BJ (cell line): ENCODE measurements around the gene DNAJC21. TPM values are rescaled to one million over a fixed set of nuclear protein-coding genes. Genes with fewer than 3 reads are reported as not detected.
A peak's percentile ranks its signal among the peaks of the same experiment; 100 is the strongest.

Experiments used
- CTCF ChIA-PET: fragments of 350-600 bp; formaldehyde crosslinking; extraction: SDS; loops from one replicate; lab custom pipeline; 2021; ENCODE audit warnings: antibody characterized with exemption, inconsistent platforms; lab: Yijun Ruan, JAX
- POLR2A ChIA-PET: fragments of 300-600 bp; sonication (Branson Sonifier 250); formaldehyde crosslinking; extraction: SDS; loops from one replicate; lab custom pipeline; 2021; ENCODE audit warnings: antibody characterized with exemption; lab: Charles Lee
- DNase-seq: peaks from one replicate; pipeline ENCODE4 v3.0.0-alpha.2; 2011; ENCODE audit warnings: low read depth
- H3K27me3 ChIP-seq: 2 replicates; pipeline ENCODE4 v1.6.0; 2011; ENCODE audit warnings: low read length; ENCODE audit not compliant: control insufficient read depth, insufficient read depth
- H3K36me3 ChIP-seq: 2 replicates; pipeline ENCODE4 v1.5.1; 2011; ENCODE audit warnings: low read length; ENCODE audit not compliant: control insufficient read depth, insufficient read depth
- H3K4me3 ChIP-seq: 2 replicates; pipeline ENCODE4 v1.5.1; 2011; ENCODE audit warnings: low read depth, mild to moderate bottlenecking, control low read depth, low read length
- CTCF ChIP-seq: IDR thresholded peaks from 2 replicates; pipeline ENCODE4 v1.5.1; 2011; ENCODE audit warnings: low read depth, mild to moderate bottlenecking, control low read depth, inconsistent platforms, low read length, moderate library complexity; ENCODE audit not compliant: insufficient read depth
- polyA plus RNA-seq: library from polyadenylated mRNA; depleted of rRNA; stranded (reverse); fragments of >200 nt; gene quantifications from 2 replicates; pipeline ENCODE4 v1.2.3, GENCODE V29; 2011; rRNA removed

DNAJC21 gene
- polyA plus RNA-seq, 1 experiment, result 7.5 TPM

GRCh38 chr5:35002459-35002858 is 73.1 kb downstream of the DNAJC21 start:
- ChIA-PET POLR2A (no interaction called here), CTCF (interaction anchor here (1.1 to 4.1 kb wide), 14 partner anchors 8 to 527 kb away, joined by 3 to 33 read pairs (median 5); no protein-coding TSS in a partner anchor)
- H3K4me3 ChIP-seq, result no peak overlapping the region
- peaks cover 6% of the 10 kb centered on the region; the same call in 1 of the 2 replicates for H3K27me3 ChIP-seq
- no peak for DNase-seq
- no peak for TF ChIP-seq CTCF
- H3K36me3 ChIP-seq, result no peaks in the 10 kb centered on the region

GRCh38 chr5:35003018-35003957 is 73.9 kb downstream of the DNAJC21 start:
- Histone ChIP-seq H3K4me3 (no peak overlapping the region), H3K36me3 (no peaks in the 10 kb centered on the region), H3K27me3 (peaks cover 6% of the 10 kb centered on the region; the same call in 1 of the 2 replicates)
- TF ChIP-seq CTCF, result peak; percentile 90
- DNase-seq, result no peak
- POLR2A ChIA-PET, result no interaction called here
- CTCF ChIA-PET, result interaction anchor here (0.6 to 4.1 kb wide), 37 partner anchors 9 to 923 kb away, joined by 3 to 33 read pairs (median 4); no protein-coding TSS in a partner anchor

- POLR2A ChIA-PET, result no interaction called here
- peaks cover 6% of the 10 kb centered on the region for H3K27me3 ChIP-seq
- TF ChIP-seq CTCF, result no peak
- H3K4me3 ChIP-seq, result no peak overlapping the region
- DNase-seq, result no peak
- no peaks in the 10 kb centered on the region for H3K36me3 ChIP-seq
- CTCF ChIA-PET, result interaction anchor here (0.6 to 4.1 kb wide), 20 partner anchors 10 to 590 kb away, joined by 3 to 33 read pairs (median 4); no protein-coding TSS in a partner anchor
These were observed 74.8 kb downstream of the DNAJC21 start for GRCh38 chr5:35004200-35004599.

GRCh38 chr5:35004771-35005170 is 75.4 kb downstream of the DNAJC21 start:
- ChIA-PET POLR2A (no interaction called here), CTCF (interaction anchor here (1.3 to 4.1 kb wide), 3 partner anchors 11 to 529 kb away, joined by 3 to 31 read pairs (median 20); no protein-coding TSS in a partner anchor)
- no peak overlapping the region for H3K4me3 ChIP-seq
- H3K36me3 ChIP-seq, result no peaks in the 10 kb centered on the region
- no peak for DNase-seq
- H3K27me3 ChIP-seq, result peaks cover 5% of the 10 kb centered on the region
- no peak for TF ChIP-seq CTCF

Other genes starting within 250 kb of the DNAJC21 start
- 0.26 TPM in 1 of 2 replicates, not detected in the other for gene TTC23L, start 90.4 kb upstream of the DNAJC21 start, polyA plus RNA-seq
- gene RAD1, start 14.1 kb upstream of the DNAJC21 start, polyA plus RNA-seq, result 57.2 and 65.3 TPM in 2 replicates
- gene BRIX1, start 13.8 kb upstream of the DNAJC21 start, polyA plus RNA-seq, result 11.4 and 32.5 TPM in 2 replicates
- not detected in 2 replicates for gene AGXT2, start 118.4 kb downstream of the DNAJC21 start, polyA plus RNA-seq